ENCODE results near the gene ABHD2. TPM values are rescaled to one million over a fixed set of nuclear protein-coding genes. Genes with fewer than 3 reads are reported as not detected.

ABHD2 gene
- polyA plus RNA-seq, 4 donors: 6.7 to 33.6 (median 18.8) TPM

- Histone ChIP-seq H3K4me1 (ENCODE audit: control insufficient read depth in 3 of 3, insufficient read depth in 2 of 3, low read depth in 1 of 3, low read length in 2 of 3) (no peaks in the 10 kb centered on the region), H3K27ac (ENCODE audit: low read depth in 1 of 3, low read length in 2 of 3) (no peak overlapping the region), H3K27me3 (ENCODE audit: control insufficient read depth in 3 of 3, insufficient read depth in 3 of 3, low read length in 3 of 3) (no peaks in the 10 kb centered on the region), H3K36me3 (ENCODE audit: control insufficient read depth in 3 of 3, insufficient read depth in 2 of 3, low read depth in 1 of 3, low read length in 3 of 3) (no peaks in the 10 kb centered on the region), H3K4me3 (ENCODE audit: low read depth in 1 of 3, low read length in 3 of 3) (no peak overlapping the region), H3K9me3 (ENCODE audit: control insufficient read depth in 2 of 2, insufficient read depth in 1 of 2, low read depth in 1 of 2, low read length in 1 of 2) (peaks cover 0 to 27% of the 10 kb centered on the region in 2 donors)
- WGBS, 3 donors: 69 to 83% (median 70%) methylated on average over 5 of the region's 5 CpGs
- no peak for FAIRE-seq
- no peak for DNase-seq
Measured at GRCh38 chr15:89068325-89068784, 19.9 kb upstream of the ABHD2 start.

GRCh38 chr15:89070197-89071124 is 17.8 kb upstream of the ABHD2 start:
- Histone ChIP-seq H3K4me3 (ENCODE audit: low read depth in 1 of 3, low read length in 3 of 3) (no peak overlapping the region), H3K36me3 (ENCODE audit: control insufficient read depth in 3 of 3, insufficient read depth in 2 of 3, low read depth in 1 of 3, low read length in 3 of 3) (no peaks in the 10 kb centered on the region), H3K27ac (ENCODE audit: low read depth in 1 of 3, low read length in 2 of 3) (no peak overlapping the region), H3K27me3 (ENCODE audit: control insufficient read depth in 3 of 3, insufficient read depth in 3 of 3, low read length in 3 of 3) (no peaks in the 10 kb centered on the region), H3K9me3 (ENCODE audit: control insufficient read depth in 2 of 2, insufficient read depth in 1 of 2, low read depth in 1 of 2, low read length in 1 of 2) (peaks cover 0 to 27% of the 10 kb centered on the region in 2 donors), H3K4me1 (ENCODE audit: control insufficient read depth in 3 of 3, insufficient read depth in 2 of 3, low read depth in 1 of 3, low read length in 2 of 3) (peaks cover 0 to 7% (median 0%) of the 10 kb centered on the region in 3 donors)
- FAIRE-seq: no peak
- DNase-seq: no peak
- 86 to 91% (median 89%) methylated on average over 7 of the region's 7 CpGs for WGBS, 3 donors

GRCh38 chr15:89071471-89071870 is 16.8 kb upstream of the ABHD2 start:
- Histone ChIP-seq H3K27me3 (ENCODE audit: control insufficient read depth in 3 of 3, insufficient read depth in 3 of 3, low read length in 3 of 3) (no peaks in the 10 kb centered on the region), H3K4me3 (ENCODE audit: low read depth in 1 of 3, low read length in 3 of 3) (no peak overlapping the region), H3K4me1 (ENCODE audit: control insufficient read depth in 3 of 3, insufficient read depth in 2 of 3, low read depth in 1 of 3, low read length in 2 of 3) (peaks cover 0 to 11% (median 0%) of the 10 kb centered on the region in 3 donors), H3K27ac (ENCODE audit: low read depth in 1 of 3, low read length in 2 of 3) (no peak overlapping the region), H3K9me3 (ENCODE audit: control insufficient read depth in 2 of 2, insufficient read depth in 1 of 2, low read depth in 1 of 2, low read length in 1 of 2) (peaks cover 0 to 22% of the 10 kb centered on the region in 2 donors), H3K36me3 (ENCODE audit: control insufficient read depth in 3 of 3, insufficient read depth in 2 of 3, low read depth in 1 of 3, low read length in 3 of 3) (no peaks in the 10 kb centered on the region)
- WGBS, 3 donors: 58 to 67% (median 60%) methylated on average over 4 of the region's 4 CpGs
- FAIRE-seq: no peak
- no peak for DNase-seq

GRCh38 chr15:89072277-89072869 is 15.9 kb upstream of the ABHD2 start:
- no peaks in the 10 kb centered on the region for H3K36me3 ChIP-seq (ENCODE audit: control insufficient read depth in 3 of 3, insufficient read depth in 2 of 3, low read depth in 1 of 3, low read length in 3 of 3)
- peaks cover 0 to 11% (median 0%) of the 10 kb centered on the region in 3 donors for H3K4me1 ChIP-seq (ENCODE audit: control insufficient read depth in 3 of 3, insufficient read depth in 2 of 3, low read depth in 1 of 3, low read length in 2 of 3)
- H3K4me3 ChIP-seq (ENCODE audit: low read depth in 1 of 3, low read length in 3 of 3): no peak overlapping the region
- H3K9me3 ChIP-seq (ENCODE audit: control insufficient read depth in 2 of 2, insufficient read depth in 1 of 2, low read depth in 1 of 2, low read length in 1 of 2): peaks cover 0 to 13% of the 10 kb centered on the region in 2 donors
- FAIRE-seq (no peak), DNase-seq (no peak)
- H3K27ac ChIP-seq (ENCODE audit: low read depth in 1 of 3, low read length in 2 of 3): no peak overlapping the region
- H3K27me3 ChIP-seq (ENCODE audit: control insufficient read depth in 3 of 3, insufficient read depth in 3 of 3, low read length in 3 of 3): no peaks in the 10 kb centered on the region
- 67 to 93% (median 76%) methylated on average over 3 of the region's 3 CpGs for WGBS, 3 donors

DNA sequence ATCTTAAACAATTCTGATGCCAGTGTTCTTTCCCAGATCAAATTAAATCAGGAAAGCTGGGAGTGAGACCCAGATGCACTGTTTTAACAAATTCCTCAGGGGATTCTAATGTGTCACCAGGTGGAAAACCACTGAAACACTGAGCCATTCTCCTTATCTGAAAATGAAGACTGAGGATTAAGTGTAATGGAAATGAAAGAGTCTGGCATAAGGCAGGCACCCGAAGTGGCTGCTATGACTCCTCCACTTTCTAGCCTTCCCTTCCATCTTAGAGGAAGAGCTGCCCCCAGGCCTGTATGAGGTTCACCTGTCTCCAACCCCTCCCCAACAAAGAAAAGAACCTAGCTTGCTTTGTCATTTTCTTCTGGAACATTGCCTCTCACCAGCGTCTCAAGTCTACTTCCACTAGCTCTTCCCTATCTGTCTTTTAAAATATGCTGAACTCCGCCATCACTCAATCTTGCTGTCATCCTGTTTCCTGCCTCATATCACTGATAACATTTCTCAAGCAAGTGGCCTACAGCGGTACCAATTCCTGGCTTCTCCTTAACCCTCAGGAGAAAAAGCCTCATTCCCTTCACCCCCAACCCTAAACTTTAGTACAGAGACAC is 13.7 kb upstream of the ABHD2 start:
- Histone ChIP-seq H3K27me3 (ENCODE audit: control insufficient read depth in 3 of 3, insufficient read depth in 3 of 3, low read length in 3 of 3) (no peaks in the 10 kb centered on the region), H3K36me3 (ENCODE audit: control insufficient read depth in 3 of 3, insufficient read depth in 2 of 3, low read depth in 1 of 3, low read length in 3 of 3) (no peaks in the 10 kb centered on the region), H3K4me1 (ENCODE audit: control insufficient read depth in 3 of 3, insufficient read depth in 2 of 3, low read depth in 1 of 3, low read length in 2 of 3) (peaks cover 0 to 16% (median 0%) of the 10 kb centered on the region in 3 donors), H3K27ac (ENCODE audit: low read depth in 1 of 3, low read length in 2 of 3) (peak overlapping the region in 1 of 3 donors; percentile 70), H3K9me3 (ENCODE audit: control insufficient read depth in 2 of 2, insufficient read depth in 1 of 2, low read depth in 1 of 2, low read length in 1 of 2) (peaks cover 0 to 2% of the 10 kb centered on the region in 2 donors), H3K4me3 (ENCODE audit: low read depth in 1 of 3, low read length in 3 of 3) (no peak overlapping the region)
- no peak for DNase-seq
- 75 to 90% (median 85%) methylated on average over 4 of the region's 4 CpGs for WGBS, 3 donors
- FAIRE-seq: no peak

- DNase-seq (peak in 1 of 2 donors; percentile 44), FAIRE-seq (no peak)
- WGBS, 3 donors: 52 to 72% (median 60%) methylated on average over 4 of the region's 4 CpGs
- H3K4me1 ChIP-seq (ENCODE audit: control insufficient read depth in 3 of 3, insufficient read depth in 2 of 3, low read depth in 1 of 3, low read length in 2 of 3): peaks cover 0 to 18% (median 0%) of the 10 kb centered on the region in 3 donors
- H3K27me3 ChIP-seq (ENCODE audit: control insufficient read depth in 3 of 3, insufficient read depth in 3 of 3, low read length in 3 of 3): no peaks in the 10 kb centered on the region
- H3K36me3 ChIP-seq (ENCODE audit: control insufficient read depth in 3 of 3, insufficient read depth in 2 of 3, low read depth in 1 of 3, low read length in 3 of 3): no peaks in the 10 kb centered on the region
- H3K27ac ChIP-seq (ENCODE audit: low read depth in 1 of 3, low read length in 2 of 3): peak overlapping the region in 1 of 3 donors; percentile 70
- peaks cover 0 to 2% of the 10 kb centered on the region in 2 donors for H3K9me3 ChIP-seq (ENCODE audit: control insufficient read depth in 2 of 2, insufficient read depth in 1 of 2, low read depth in 1 of 2, low read length in 1 of 2)
- no peak overlapping the region for H3K4me3 ChIP-seq (ENCODE audit: low read depth in 1 of 3, low read length in 3 of 3)
Measured at GRCh38 chr15:89075101-89075640, 13.1 kb upstream of the ABHD2 start.

DNA sequence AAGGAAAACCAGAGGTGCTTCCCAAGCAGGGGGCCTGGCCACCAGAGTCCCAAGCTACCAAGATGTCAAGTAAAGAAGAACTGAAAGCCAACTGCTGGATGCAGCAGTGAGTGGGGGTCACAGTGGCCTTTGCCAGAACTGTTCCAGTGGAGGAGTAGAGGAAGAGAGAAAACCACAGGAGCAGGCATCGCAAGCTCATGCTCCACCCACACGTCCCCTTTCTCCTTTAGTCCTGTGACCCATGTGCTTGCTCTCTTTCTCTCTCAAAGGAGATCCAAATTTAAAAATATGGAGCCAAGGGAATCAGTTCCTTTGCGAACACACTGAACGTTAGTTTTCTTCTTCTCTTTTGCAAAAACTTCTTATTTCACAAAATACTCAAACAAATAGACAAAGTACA is 12.4 kb upstream of the ABHD2 start:
- H3K27me3 ChIP-seq (ENCODE audit: control insufficient read depth in 3 of 3, insufficient read depth in 3 of 3, low read length in 3 of 3): no peaks in the 10 kb centered on the region
- H3K4me1 ChIP-seq (ENCODE audit: control insufficient read depth in 3 of 3, insufficient read depth in 2 of 3, low read depth in 1 of 3, low read length in 2 of 3): peaks cover 0 to 21% (median 0%) of the 10 kb centered on the region in 3 donors
- H3K36me3 ChIP-seq (ENCODE audit: control insufficient read depth in 3 of 3, insufficient read depth in 2 of 3, low read depth in 1 of 3, low read length in 3 of 3): no peaks in the 10 kb centered on the region
- WGBS, 3 donors: 57 to 86% (median 66%) methylated on average over 4 of the region's 4 CpGs
- H3K27ac ChIP-seq (ENCODE audit: low read depth in 1 of 3, low read length in 2 of 3): peak overlapping the region in 1 of 3 donors; percentile 70
- no peak for FAIRE-seq
- H3K4me3 ChIP-seq (ENCODE audit: low read depth in 1 of 3, low read length in 3 of 3): no peak overlapping the region
- DNase-seq: no peak
- peaks cover 0 to 1% of the 10 kb centered on the region in 2 donors for H3K9me3 ChIP-seq (ENCODE audit: control insufficient read depth in 2 of 2, insufficient read depth in 1 of 2, low read depth in 1 of 2, low read length in 1 of 2)

GRCh38 chr15:89077750-89078149 is 10.5 kb upstream of the ABHD2 start:
- no peaks in the 10 kb centered on the region for H3K36me3 ChIP-seq (ENCODE audit: control insufficient read depth in 3 of 3, insufficient read depth in 2 of 3, low read depth in 1 of 3, low read length in 3 of 3)
- H3K27me3 ChIP-seq (ENCODE audit: control insufficient read depth in 3 of 3, insufficient read depth in 3 of 3, low read length in 3 of 3): no peaks in the 10 kb centered on the region
- H3K4me1 ChIP-seq (ENCODE audit: control insufficient read depth in 3 of 3, insufficient read depth in 2 of 3, low read depth in 1 of 3, low read length in 2 of 3): peaks cover 0 to 21% (median 0%) of the 10 kb centered on the region in 3 donors
- FAIRE-seq (no peak), DNase-seq (no peak)
- no peak overlapping the region for H3K27ac ChIP-seq (ENCODE audit: low read depth in 1 of 3, low read length in 2 of 3)
- WGBS, 3 donors: 48 to 59% (median 52%) methylated on average over 1 of the region's 1 CpG
- no peak overlapping the region for H3K4me3 ChIP-seq (ENCODE audit: low read depth in 1 of 3, low read length in 3 of 3)
- no peaks in the 10 kb centered on the region for H3K9me3 ChIP-seq (ENCODE audit: control insufficient read depth in 2 of 2, insufficient read depth in 1 of 2, low read depth in 1 of 2, low read length in 1 of 2)

All from small intestine (tissue), 7 donors.